Upper lobe of left lung (tissue), 4 donors: ENCODE data around the gene MYBBP1A.

ENCODE experiments used
- POLR2AphosphoS5 ChIP-seq, 2 donors: sonication (generic); formaldehyde crosslinking; IDR thresholded peaks; one replicate each; pipeline ENCODE4 v1.5.1; 2017; ENCODE audit warnings: antibody characterized with exemption in 2 of 2
- TF ChIP-seq, protein P1 (sequence below), 6 experiments: fragments of 450-650 bp in 4 of 6; fragments of 200-600 bp in 2 of 6; sonication (generic) in 2 of 6; IDR thresholded peaks; one replicate each; pipeline ENCODE4 v1.5.1; 2016 to 2019; ENCODE audit warnings: antibody characterized with exemption in 6 of 6

DNA sequence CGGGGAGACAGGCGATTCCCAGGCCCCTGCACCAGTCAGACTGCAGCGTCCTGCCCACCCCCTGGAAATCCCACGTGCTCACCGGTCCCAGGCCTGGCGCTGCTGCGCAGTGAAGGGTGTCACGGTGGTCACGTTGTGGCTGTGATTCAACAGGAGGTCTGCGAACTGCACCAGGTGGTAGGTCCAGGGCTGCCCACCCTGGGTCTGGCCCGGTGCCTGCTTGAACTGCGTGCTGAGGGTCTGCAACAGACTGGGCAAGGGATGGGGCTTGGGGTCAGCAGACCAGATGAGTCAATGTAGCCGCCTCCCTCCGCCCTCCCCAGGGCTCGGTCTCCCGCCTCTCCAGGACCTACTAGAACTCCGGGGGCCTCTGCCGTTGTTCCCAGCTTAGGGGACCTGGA, 7.1 kb downstream of the MYBBP1A start:
- TF ChIP-seq POLR2AphosphoS5 (IDR thresholded peaks at IDR 0.05), result no peak
- TF ChIP-seq, protein P1, sequence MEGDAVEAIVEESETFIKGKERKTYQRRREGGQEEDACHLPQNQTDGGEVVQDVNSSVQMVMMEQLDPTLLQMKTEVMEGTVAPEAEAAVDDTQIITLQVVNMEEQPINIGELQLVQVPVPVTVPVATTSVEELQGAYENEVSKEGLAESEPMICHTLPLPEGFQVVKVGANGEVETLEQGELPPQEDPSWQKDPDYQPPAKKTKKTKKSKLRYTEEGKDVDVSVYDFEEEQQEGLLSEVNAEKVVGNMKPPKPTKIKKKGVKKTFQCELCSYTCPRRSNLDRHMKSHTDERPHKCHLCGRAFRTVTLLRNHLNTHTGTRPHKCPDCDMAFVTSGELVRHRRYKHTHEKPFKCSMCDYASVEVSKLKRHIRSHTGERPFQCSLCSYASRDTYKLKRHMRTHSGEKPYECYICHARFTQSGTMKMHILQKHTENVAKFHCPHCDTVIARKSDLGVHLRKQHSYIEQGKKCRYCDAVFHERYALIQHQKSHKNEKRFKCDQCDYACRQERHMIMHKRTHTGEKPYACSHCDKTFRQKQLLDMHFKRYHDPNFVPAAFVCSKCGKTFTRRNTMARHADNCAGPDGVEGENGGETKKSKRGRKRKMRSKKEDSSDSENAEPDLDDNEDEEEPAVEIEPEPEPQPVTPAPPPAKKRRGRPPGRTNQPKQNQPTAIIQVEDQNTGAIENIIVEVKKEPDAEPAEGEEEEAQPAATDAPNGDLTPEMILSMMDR (IDR thresholded peaks at IDR 0.05), result no peak
